ENCODE measurements around the gene CDC42BPG.

The CDC42BPG gene

GRCh38 chr11:64805481-64805880, 39.0 kb downstream of the CDC42BPG start:
- no peak for TF ChIP-seq CTCF (conservative IDR thresholded peaks at IDR 0.05; ENCODE audit: low read depth, low read length)
- no peak for DNase-seq (ENCODE audit: low read depth)

GRCh38 chr11:64804346-64805210, 39.9 kb downstream of the CDC42BPG start:
- TF ChIP-seq CTCF (conservative IDR thresholded peaks at IDR 0.05; ENCODE audit: low read depth, low read length): no peak
- no peak overlapping the region for H3K4me3 ChIP-seq (ENCODE audit: low read depth, low read length)
- DNase-seq (ENCODE audit: low read depth): no peak

More at GRCh38 chr11:64805481-64805880, 39.0 kb downstream of the CDC42BPG start:
- H3K4me3 ChIP-seq (ENCODE audit: low read depth, low read length): no peak overlapping the region

GRCh38 chr11:64803846-64804345, 40.6 kb downstream of the CDC42BPG start:
- no peak for DNase-seq (ENCODE audit: low read depth)
- TF ChIP-seq CTCF (conservative IDR thresholded peaks at IDR 0.05; ENCODE audit: low read depth, low read length): no peak
- H3K4me3 ChIP-seq (ENCODE audit: low read depth, low read length): peak overlapping the region; percentile 74

- no peak for TF ChIP-seq CTCF (conservative IDR thresholded peaks at IDR 0.05; ENCODE audit: low read depth, low read length)
- H3K4me3 ChIP-seq (ENCODE audit: low read depth, low read length): peak within 1 kb of the TSS; percentile 74
- peak; percentile 75 for DNase-seq (ENCODE audit: low read depth)
Observed at GRCh38 chr11:64803158-64803845, 41.2 kb downstream of the CDC42BPG start, which contains the start of gene MAP4K2. TSS of gene MAP4K2 (minus strand) at chr11:64803214. CDS start at chr11:64803149, 65 bp downstream.

GRCh38 chr11:64802370-64803157, 41.9 kb downstream of the CDC42BPG start:
- H3K4me3 ChIP-seq (ENCODE audit: low read depth, low read length): peak overlapping the region; percentile 66
- DNase-seq (ENCODE audit: low read depth): no peak
- no peak for TF ChIP-seq CTCF (conservative IDR thresholded peaks at IDR 0.05; ENCODE audit: low read depth, low read length)

GRCh38 chr11:64801561-64802369, 42.7 kb downstream of the CDC42BPG start:
- no peak for DNase-seq (ENCODE audit: low read depth)
- TF ChIP-seq CTCF (conservative IDR thresholded peaks at IDR 0.05; ENCODE audit: low read depth, low read length): no peak
- H3K4me3 ChIP-seq (ENCODE audit: low read depth, low read length): peak overlapping the region; percentile 66

Measured in choroid plexus epithelial cell (primary cell).